8988T (cell line): ENCODE data around the gene PLEKHG4.

Experiments
- DNase-seq: peaks from one replicate; pipeline ENCODE4 v3.0.0; 2011

Gene PLEKHG4

DNA sequence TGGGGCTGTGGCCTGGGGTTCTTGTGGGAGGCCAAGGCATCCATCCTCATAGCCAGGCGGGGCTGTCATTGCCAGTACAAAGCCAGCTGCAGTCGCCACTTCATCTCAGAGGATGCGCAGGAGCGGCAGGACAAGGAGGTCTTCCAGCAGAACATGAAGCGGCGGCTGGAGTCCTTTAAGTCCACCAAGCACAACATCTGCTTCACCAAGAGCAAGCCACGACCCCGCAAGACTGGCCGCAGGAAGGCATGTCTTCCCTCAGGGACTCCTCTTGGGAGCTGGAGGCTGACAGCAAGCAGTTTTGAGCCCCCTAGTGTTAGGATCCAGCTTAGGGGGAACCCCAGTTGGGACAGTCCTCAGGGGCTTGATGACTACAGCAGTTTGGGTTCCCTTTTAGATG is 15.1 kb upstream of the PLEKHG4 start:
- no peak for DNase-seq

DNA sequence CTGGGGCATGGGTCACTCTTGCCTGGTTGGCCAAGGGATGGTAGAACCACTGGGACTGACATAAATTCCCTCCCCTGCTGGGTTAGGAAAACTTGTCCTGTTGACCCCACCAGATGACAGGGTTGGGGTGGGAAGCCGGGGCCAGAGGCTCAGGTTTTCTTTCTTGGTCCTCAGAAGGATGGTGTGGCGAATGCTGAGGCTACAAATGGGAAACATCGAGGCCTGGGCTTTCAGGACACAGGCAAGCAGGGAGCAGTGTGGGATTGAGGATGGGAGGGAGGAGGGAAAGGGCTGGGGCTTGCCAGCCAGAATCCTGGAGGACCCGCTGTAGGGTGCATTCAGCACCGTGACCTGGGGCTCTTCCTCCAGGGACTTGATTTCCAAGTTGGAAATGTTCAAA is 14.5 kb upstream of the PLEKHG4 start:
- no peak for DNase-seq

DNA sequence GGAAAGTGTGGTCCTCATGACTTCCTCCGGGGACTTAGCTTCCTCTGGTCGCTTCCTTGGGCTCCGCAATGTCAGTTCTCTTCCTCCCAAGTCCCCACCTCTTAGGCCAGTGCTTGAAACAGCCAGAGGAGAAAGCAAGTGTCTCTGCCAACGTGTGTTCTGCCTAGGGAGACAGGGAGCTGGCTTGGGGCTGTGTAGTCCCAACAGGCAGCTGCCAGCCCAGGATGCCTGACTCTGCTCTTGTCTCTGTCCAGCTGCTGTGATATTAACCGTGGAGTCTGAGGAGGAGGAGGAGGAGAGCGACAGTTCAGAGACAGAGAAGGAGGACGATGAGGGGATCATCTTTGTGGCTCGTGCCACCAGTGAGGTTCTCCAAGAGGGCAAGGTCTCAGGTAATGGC is 13.5 kb upstream of the PLEKHG4 start:
- no peak for DNase-seq

DNA sequence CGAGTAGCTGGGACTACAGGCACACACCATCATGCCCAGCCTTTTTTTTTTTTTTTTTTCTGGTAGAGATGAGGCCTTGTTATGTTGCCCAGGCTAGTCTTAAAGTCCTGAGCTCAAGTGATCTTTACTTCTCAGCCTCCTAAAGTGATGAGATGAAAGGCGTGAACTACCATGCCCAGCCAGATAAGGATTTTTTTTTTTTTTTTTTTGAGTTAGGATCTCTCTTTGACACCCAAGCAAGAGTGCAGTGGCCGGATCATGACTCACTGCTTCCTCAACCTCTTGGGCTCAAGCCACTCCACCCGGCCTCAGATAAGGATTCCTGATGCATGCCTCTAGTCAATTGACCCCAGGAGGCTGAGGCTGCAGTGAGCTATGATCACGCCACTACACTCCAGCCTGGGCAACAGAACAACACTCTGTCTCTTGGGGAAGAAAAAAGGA is 11.2 kb upstream of the PLEKHG4 start:
- no peak for DNase-seq

DNA sequence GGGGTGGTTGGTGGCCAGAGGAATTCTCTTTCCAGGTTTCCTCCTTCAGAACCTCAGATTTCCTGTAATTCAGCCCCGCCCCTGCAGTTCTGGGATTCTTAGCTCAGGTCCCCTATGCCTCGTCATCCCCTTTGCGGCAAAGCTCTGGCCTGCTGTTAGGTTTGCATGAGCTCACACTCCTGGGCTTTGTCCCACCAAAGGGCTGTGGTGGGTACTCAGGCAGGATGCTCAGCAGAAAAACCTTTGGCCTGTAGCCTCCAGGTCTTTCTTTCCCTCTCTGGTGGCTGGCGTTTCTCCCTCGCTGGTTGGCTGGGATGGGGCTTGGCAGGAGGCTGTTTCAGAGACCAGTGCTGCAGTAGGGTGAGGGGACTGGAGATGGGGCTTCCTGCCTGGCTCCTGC is 9.6 kb upstream of the PLEKHG4 start:
- DNase-seq: no peak

DNA sequence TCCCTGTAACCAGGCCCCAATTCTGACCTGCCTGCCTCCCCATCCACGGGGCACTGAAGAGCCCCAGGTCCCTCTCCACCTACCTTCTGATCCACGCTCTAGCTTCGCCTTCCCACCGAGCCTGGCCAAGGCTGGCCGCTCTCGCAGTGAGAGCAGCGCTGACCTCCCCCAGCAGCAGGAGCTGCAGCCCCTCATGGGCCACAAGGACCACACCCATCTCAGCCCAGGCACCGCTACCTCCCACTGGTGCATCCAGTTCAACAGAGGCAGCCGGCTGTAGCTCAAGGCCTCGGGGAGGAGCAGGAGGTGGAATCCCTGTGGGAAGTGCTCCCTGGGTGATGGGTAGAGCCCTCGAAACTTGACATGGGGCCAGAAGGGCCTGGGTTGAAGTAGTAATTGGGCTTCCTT is 8.4 kb upstream of the PLEKHG4 start:
- no peak for DNase-seq

DNA sequence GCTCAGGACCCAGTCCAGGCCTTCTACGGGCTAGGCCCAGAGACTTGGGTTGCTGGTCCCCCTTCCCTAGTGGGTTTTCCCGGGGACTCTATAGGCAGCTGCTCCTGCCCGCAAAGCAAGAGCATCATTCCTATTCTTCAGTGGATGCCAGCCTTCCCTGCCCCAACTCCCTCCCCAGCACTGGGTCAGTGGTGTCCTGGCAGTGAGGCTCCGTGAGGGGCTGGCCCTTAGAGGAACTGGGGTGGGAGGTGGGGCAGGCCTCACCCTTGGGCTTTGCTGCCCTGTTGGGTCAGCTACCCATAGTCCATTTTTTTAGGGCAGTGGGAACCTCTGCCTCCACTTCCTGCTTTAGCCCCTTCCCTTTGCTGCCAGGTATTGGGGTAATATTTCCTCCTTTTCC is 7.9 kb upstream of the PLEKHG4 start:
- DNase-seq: no peak

DNA sequence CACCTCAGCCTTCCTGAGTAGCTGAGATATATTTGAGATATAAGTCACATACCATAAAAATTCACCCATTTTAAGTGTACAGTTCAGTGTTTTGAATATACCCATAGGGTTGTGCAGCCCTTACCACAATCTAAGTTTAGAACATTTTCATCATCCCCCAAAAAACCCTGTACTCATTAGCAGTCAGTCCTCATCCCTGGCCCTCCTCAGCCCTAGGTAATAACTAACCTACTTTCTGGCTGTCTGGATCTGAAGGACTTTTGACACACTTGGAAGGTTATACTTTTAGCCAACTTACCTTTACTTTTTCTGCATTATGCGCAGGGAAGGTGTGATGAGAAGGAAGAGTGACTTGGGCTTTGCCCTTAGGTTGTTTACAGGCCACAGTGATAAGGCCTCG is 4.0 kb upstream of the PLEKHG4 start:
- DNase-seq: no peak

DNA sequence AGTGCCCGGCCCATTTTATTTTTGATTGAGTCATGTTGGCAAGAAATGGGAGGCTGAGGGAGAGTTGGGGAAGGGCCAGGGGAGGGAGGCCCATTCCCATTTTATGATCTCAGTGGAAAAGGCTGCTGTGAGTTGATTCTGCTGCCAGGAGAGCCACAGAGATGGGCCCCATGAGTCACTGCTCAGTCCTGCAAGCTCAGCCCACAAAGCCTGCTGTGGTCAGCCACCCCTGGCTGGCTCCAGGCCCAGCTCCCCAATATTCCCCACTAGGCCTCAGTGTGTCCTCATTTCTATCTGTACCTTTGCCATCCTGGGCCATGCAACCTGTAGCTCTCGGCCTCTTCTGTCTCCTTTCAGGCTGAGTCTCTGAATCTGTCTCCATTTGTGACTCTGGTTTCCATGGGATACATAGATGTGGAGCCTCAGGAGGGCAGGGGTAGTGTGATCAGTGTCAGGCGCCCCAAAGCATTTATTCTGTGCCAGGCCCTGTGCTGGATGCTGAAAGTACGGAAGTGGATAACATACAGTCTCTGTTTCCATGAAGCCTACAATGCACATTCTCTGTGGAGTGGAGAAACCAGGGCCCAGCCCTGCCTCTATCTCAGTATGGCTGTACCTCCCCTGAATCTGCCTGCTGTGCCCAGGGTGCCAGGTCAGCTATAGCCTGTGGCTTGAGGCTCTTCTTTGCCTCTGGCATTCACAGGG is 1.9 kb upstream of the PLEKHG4 start:
- peak; percentile 92 for DNase-seq

DNA sequence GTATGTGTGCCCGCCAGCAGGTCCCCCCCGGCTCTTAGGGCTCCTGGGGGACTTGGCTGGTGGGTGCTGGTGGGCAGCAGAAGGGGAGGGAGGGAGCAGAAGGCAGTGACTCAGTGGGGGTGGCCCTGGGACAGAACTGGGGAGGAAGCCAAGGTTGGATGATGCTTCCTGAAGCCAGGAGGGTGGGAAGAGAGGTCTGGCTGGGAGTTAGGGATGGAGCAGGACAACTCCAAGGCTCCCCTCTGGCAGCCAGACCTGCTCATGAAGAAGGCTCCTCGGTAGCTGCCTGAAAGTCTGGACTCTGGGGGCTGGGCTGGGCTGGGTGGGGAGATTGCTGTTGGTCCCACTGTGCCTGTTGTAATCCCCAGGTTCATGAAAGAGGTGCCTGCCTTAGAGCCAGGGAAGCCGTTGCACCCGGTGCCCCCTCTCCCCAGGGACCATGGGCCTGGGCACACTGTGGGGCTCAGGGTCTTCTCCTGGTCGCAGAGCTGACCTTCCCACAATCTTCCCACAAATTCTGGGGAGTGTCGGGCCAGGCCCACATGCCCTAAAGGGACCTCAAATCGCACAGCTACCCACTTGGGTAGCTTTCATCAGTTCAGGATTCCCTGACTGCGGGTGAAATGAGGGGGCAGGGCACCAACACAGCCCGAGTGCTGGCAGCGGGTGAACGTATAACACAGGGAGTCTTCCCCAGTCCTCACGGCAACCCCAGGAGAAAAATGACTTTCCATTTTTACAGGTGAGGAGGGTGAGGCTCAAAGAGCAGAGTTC is 1.1 kb upstream of the PLEKHG4 start:
- DNase-seq: peak; percentile 68

DNA sequence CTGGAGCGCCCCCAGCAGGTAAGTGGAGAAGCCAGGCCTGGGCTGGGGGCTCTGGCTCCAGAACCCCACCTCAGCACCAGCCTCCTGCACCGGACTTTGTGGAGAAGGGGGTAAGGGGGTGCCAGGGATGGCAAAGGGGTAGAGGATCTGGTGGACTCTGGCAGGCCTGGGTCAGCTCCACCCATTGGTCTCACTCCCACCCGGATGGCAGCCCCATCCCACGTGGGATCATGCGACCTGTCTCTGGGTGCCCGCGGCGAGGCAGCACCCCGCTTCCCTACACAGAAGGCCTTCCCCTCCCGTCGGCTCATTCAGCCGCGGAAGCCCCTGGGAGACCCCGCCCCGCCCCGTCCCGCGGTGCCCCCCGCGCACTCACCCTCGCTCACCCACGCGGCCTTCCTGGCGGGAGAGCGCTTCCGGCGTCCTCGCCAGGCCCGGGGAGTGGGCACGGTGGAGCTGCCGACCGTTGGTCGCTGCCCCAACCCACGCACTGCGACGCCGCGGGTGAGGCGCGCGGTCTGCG is 498 bp upstream of the PLEKHG4 start:
- DNase-seq: peak; percentile 77

DNA sequence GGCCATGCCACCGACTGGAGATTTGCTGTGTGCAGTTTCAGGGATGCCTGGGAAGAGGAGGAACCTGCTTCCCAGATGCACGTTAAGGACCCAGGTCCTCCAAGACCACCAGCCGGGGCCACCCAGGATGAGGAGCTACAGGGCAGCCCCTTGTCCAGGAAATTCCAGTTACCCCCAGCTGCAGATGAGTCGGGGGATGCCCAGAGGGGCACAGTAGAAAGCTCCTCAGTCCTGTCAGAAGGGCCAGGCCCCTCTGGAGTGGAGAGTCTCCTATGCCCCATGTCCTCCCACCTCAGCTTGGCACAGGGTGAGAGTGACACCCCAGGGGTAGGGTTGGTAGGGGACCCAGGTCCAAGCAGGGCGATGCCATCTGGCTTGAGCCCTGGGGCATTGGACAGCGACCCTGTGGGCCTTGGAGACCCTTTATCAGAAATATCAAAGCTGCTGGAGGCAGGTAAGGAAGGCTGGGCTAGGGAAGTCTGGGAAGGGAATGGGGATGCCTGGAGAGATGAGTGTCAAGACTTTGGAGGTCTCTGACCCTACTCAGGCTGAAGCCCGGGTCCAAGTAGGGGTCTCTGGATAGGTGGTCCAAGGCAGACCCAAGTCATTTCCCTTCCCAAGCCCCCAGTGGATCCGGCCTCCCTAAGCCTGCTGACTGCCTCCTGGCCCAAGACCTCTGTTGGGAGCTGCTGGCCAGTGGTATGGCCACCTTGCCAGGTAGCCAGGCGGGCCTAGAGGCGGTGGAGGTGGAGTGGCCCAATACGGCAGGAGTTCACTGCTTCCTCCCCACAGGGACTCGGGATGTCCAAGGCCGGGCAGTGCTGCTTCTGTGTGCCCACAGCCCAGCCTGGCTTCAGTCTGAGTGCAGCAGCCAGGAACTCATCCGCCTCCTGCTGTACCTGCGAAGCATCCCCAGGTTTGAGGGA is 1.0 kb downstream of the PLEKHG4 start:
- DNase-seq: no peak

DNA sequence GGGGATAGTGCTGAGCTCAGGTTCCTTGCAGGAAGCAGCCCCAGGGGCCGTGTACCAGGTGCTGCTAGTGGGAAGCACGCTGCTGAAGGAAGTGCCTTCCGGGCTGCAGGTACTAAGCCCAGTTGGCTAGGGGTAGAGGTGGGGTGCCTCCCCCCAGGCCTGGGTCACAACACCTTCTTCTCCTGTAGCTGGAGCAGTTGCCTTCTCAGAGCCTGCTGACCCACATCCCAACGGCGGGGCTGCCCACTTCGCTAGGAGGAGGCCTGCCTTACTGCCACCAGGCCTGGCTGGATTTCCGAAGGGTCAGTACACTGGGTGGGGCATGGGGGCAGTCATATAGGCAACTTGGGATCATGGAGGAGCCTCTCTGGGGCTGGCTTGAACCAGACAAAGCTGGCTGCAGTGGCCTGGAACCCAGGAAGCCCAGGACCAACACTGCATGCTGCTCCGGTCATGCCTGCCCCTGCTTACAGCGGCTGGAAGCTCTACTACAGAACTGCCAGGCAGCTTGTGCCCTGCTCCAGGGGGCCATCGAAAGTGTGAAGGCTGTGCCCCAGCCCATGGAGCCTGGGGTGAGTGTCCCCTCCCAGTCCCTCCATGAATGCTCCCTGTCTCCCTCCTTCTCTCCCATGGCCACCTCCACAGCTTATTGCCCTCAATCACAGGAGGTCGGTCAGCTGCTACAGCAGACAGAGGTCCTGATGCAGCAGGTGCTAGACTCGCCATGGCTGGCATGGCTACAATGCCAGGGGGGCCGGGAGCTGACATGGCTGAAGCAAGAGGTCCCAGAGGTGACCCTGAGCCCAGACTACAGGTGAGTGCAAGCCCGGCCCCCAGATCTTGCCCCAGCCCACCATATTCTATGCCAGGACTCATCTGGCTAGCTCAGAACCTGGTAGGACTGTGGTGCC is 2.5 kb downstream of the PLEKHG4 start:
- no peak for DNase-seq

DNA sequence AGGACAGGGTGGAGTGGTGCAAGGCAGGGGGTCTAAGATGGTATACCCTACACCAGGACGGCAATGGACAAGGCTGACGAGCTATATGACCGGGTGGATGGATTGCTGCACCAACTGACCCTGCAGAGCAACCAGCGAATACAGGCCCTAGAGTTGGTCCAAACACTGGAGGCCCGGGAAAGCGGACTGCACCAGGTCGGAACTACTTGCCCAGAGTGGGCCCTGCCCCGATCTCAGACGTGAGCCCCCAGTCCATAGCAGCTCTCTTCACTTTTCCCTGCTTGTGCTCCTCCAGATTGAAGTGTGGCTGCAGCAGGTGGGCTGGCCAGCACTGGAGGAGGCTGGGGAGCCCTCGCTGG is 3.1 kb downstream of the PLEKHG4 start:
- DNase-seq: no peak

DNA sequence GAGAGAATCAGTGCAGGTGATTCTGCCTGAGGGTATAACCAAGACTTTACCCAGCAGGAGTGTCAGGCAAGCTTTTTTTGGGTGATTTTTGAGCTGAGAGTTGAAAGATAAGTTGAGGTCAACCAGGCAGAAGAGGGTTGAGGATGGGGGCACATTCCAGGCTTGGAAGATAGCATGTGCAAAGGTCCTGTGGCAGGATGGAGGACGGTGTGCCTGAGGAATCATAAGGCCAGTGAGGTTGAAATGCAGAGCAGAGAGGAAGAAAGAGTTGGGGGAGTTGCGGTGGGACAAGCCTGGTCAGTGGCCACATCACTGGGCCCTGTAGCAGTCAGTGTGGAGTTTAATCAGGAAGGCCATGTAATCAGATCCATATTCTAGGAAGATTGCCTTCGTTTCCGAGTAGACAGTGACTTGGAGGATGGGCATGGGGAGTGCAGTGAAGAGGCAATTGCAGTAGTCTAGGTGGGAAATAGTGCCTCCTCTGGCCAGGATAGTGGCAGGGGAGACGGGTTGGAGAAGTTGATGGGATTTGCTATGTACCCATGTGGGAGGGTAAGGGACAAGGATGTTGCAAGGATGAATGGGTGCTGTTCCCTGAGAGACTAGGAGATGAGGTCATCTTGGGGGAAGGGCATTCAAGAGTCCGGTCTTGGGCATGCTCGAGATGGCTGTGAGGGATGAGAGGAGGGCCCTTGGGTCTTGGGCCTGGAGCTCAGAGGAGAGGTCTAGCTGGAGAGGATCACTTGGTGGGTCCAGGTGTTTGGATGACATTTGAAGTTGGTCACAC is 3.9 kb downstream of the PLEKHG4 start:
- DNase-seq: no peak

DNA sequence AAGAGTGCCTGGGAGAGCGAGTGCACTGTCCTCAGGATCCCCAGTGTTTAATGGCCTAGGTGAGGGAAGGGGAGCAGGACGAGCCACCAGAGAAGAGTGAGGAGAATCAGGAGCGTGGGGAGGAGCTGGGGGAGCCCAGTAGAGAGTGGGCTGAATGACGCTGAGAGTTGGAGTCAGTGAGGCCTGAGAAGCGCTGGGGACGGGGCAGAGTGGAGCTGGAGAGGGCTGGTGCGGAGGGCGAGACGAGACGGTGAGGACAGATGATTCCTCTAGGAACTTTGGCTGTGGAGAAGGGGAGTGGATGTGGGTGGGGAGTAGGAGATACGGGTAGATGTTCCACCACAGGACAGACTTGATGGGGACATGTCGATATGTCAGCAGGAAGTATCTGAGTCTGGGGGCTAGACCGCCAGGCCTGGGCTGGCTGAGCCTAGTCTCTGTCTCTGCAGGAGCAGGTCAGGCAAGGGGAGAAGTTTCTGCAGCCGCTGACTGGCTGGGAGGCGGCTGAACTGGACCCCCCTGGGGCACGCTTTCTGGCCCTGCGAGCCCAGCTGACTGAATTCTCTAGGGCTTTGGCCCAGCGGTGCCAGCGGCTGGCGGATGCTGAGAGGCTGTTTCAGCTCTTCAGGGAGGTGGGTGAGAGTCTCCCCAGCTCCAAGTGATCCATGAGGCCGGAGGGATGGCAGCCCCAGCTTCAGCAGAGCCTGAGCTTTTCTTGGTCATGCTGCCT is 4.7 kb downstream of the PLEKHG4 start:
- no peak for DNase-seq

DNA sequence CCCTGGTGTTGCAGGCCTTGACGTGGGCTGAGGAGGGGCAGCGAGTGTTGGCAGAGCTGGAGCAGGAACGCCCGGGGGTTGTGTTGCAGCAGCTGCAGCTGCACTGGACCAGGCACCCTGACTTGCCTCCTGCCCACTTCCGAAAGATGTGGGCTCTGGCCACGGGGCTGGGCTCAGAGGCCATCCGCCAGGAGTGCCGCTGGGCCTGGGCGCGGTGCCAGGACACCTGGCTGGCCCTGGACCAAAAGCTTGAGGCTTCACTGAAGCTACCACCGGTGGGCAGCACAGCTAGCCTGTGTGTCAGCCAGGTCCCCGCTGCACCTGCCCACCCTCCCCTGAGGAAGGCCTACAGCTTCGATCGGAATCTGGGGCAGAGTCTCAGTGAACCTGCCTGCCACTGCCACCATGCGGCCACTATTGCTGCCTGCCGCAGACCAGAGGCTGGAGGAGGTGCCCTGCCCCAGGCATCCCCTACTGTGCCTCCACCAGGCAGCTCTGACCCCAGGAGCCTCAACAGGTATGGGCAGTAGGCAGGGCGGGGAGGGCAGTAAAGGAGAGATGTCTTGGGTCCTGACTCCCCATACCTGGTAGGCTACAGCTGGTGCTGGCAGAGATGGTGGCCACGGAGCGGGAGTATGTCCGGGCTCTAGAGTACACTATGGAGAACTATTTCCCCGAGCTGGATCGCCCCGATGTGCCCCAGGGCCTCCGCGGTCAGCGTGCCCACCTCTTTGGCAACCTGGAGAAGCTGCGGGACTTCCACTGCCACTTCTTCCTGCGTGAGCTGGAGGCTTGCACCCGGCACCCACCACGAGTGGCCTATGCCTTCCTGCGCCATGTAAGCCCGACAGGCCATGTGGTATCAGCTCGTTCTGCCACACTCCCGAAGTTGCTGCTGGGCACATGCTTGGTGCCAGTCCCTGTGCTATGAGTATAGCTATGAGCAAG is 5.6 kb downstream of the PLEKHG4 start:
- peak; percentile 98 for DNase-seq

DNA sequence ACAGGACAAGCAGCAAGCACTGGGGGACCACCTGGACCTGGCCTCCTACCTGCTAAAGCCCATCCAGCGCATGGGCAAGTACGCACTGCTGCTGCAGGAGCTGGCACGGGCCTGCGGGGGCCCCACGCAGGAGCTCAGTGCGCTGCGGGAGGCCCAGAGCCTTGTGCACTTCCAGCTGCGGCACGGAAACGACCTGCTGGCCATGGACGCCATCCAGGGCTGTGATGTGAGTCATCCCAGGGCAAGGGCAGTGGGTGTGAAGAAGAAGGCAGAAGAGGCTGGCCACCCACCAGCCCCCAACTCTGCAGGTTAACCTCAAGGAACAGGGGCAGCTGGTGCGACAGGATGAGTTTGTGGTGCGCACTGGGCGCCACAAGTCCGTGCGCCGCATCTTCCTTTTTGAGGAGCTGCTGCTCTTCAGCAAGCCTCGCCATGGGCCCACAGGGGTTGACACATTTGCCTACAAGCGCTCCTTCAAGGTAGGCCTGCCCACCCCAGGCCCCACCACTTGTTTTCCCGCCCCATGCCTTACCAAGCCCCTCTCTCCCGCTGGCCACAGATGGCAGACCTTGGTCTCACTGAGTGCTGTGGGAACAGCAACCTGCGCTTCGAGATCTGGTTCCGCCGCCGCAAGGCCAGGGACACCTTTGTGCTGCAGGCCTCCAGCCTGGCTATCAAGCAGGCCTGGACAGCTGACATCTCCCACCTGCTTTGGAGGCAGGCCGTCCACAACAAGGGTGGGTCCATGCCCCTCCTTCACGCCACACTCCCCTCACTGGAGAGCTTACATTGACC is 7.3 kb downstream of the PLEKHG4 start:
- DNase-seq: no peak

DNA sequence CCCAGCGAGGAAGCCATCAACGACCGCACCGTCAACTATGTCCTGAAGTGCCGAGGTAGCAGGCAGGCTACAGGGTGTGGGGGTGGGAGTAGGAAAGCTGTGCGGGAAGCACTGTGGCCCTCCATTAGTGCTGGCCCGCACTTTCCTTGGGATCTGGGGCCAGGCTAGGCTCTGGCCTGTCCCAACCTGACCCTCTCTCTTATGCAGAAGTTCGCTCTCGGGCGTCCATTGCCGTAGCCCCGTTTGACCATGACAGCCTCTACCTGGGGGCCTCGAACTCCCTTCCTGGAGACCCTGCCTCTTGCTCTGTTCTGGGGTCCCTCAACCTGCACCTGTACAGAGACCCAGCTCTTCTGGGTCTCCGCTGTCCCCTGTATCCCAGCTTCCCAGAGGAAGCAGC is 8.6 kb downstream of the PLEKHG4 start:
- DNase-seq: no peak
